ENCODE measurements around the gene EPHB6.

GRCh38 chr7:142910481-142910880 is 55.6 kb downstream of the EPHB6 start:
- TF ChIP-seq CTCF (conservative IDR thresholded peaks at IDR 0.05) (no peak), EZH2 (IDR thresholded peaks at IDR 0.05; ENCODE audit: low read depth) (no peak)

All from PC-9 (cell line).